Fibroblast of lung (primary cell): ENCODE measurements around the gene OLFM1.

ENCODE experiments used
- CTCF ChIP-seq, 2 donors: IDR thresholded peaks in 1 of 2; conservative IDR thresholded peaks in 1 of 2; 1 replicate in 1 of 2; 2 replicates in 1 of 2; pipeline ENCODE4 v1.5.1; 2011 to 2012; ENCODE audit warnings: low read length in 2 of 2, control low read depth in 1 of 2, inconsistent platforms in 1 of 2, low read depth in 1 of 2, mild to moderate bottlenecking in 1 of 2
- EZH2 ChIP-seq: IDR thresholded peaks from 2 replicates; pipeline ENCODE4 v1.5.1; 2012; ENCODE audit warnings: low read length, control low read depth, mild to moderate bottlenecking; ENCODE audit errors: missing control alignments

GRCh38 chr9:135068776-135069415, 18.6 kb upstream of the OLFM1 start:
- TF ChIP-seq CTCF (conservative IDR thresholded peaks at IDR 0.05 in 1 of 2, IDR thresholded peaks at IDR 0.05 in 1 of 2; ENCODE audit: low read depth in 1 of 2, low read length in 2 of 2) (no peak), EZH2 (no peak)
